Stimulated activated CD4-positive, alpha-beta T cell treated with anti-CD3 and anti-CD28 coated beads, Interleukin-2, amount 100 ng/mL, for 4 hours (primary cell): ENCODE data around the gene STC2.
"Not testable (repeated sequence)": the region's sequence is repeated elsewhere in the genome, so short reads cannot be mapped to it uniquely, and the experiment has no call there.

Experiments
- DNase-seq: peaks from one replicate; pipeline ENCODE4 v3.0.0-alpha.2; 2020; ENCODE audit warnings: low read depth

The STC2 gene

DNA sequence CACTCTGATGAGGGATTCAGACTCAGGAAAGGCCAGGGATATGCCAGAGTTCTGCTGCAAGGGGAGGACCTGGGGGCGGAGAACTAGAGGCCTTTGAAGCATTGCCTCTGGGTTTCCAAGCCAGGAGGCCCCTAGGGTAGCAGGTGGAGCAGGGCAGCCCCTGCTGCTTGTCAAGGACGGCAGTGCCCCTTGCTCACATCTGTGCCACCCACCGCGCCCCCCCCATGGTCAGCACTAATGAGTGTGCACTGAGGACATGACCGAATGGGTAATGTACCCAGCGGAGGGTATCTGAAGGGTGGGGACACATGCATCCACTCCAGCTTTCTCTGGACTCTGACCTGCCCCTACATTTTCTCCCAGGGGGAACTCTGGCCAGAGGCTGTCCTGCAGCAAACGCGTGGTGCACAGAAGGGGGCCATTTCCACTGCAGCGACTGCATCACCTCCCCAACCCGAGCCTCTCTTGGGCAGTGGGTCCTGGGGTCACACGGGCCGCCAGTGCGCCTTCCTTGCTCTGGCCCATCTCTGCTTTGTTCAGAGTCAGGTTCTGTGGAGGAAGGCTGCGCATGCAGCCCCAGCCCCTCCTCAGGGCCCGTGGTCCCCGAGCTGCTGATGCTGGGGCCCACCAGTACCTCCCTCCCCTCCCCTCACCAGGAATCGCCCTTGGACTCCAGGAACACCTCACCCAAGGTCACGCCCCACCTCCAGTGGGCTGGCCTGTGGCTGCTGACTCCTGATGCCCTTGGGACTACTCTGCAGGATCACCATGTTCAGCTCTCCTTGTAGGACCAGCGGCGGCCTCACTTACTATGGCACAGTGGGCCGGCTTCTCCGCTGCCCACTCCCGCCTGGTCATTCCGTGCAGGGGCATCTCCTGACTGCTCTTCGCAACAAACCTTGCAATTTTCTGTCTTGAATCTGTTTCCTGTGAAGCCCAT lies 31.2 kb downstream of the STC2 start:
- DNase-seq = no peak

DNA sequence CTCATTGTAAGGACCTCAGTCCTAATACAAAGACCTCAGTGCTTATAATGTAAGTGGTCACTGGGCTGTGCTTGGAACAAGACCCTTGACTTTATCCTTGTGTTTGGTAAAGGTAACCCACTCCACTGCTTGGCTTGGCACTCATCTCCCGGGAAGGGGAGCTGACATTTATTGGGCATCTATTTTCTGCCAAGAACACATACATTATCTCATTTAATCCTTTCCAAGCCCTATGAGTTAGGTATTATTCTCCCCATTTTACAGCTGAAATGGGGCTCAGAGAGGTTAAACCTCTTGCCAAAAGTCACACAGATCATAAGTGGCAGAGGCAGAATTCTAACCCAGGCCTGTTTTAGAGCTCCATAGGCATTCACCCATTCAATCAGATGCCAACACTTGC lies 32.4 kb downstream of the STC2 start:
- no peak for DNase-seq

DNA sequence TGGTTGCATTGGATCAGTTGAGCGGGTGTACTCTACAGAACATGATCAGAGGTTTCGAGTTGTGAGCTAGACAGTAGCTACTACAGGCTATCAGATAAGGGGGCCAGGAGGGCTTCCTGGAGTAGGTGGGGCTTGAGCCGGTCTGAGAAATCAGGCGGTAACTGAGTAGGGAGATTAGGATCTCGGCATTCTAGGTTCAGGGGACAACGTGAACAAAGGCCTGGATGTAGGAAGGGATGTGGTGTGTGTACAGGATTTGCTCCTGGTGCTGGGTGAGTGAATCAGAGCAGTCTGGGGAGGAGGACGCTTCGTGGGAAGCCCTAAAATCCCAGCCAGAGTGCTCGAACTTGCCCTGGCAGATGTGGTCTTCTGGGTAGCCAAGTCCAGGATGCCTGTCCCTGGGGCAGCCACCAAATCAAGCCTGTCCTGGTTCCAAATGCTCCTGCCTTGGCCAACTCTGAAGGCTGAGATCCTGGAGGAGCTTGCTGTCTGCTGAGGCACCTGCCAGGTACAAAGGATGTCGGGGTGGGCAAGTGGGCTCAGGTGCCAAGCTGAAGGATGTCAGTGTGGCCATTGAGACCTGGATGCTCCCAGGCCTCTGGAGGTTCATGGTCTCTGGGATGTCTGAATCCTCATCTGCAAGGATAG lies 33.4 kb downstream of the STC2 start:
- no peak for DNase-seq

- peak; percentile 50 for DNase-seq
Observed at GRCh38 chr5:173293817-173294672, 34.2 kb downstream of the STC2 start.

DNA sequence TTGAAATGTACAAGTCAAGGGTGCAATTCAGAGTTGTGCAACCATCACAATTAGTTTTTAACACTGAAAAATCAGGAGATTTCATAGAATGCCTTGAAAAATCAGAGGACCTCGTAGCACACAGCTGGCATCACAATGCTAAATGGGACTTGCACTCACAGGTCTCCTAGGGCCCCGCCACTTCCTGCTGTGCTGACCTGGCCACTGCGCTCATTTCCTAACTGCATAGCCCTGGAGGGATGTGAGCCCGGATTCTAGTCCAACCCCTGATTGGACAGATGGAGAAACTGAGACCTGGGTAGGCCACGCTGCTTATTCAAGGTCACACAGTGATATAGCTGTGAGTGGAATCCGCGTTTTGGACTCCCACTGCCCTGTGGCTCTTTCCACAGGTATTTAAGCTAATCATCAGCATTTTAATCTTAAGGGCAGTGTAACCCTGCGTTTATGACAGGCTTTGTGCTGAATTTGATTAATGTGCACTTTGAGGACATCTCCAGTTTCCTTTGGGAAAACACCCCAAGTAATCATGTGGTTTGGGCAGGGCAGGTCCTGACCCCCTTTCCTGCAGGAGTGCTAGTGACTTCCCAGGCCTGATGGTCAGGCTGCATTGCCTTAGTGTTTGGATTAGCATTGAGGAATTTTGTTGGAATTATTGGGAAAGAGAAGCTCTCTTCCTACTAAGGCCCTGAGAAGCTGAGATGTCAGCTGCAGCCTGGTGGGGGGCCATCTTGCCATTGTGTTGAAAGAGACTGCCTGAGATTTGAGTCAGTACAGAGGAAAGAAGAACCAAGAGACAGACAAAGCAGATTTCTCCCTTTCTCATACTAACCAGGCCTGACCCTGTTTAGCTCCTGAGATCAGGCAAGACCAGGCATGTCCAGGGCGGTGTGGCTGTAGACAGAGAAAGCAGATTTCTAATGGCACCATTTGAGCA lies 36.2 kb downstream of the STC2 start:
- DNase-seq = no peak

- no peak for DNase-seq
Observed at GRCh38 chr5:173290477-173291131, 37.6 kb downstream of the STC2 start.

DNA sequence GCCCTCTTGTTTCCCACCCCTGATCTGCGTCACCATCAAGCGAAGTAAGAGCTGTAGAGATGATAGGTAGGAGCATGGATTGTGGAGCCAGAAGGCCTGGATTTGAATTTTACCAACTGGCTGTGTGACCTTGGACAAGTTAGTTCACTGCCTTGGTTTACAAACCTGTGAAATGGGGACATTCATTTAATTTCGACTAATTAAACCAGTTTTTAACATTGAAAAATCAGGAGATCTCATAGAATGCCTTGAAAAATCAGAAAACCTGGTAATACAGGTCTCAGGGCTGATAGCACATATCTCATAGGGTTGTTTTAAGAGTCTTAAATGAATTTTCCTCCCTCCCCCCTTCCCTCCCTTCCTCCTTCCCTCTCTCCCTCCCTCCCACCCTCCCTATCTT lies 38.8 kb downstream of the STC2 start:
- no peak for DNase-seq

DNA sequence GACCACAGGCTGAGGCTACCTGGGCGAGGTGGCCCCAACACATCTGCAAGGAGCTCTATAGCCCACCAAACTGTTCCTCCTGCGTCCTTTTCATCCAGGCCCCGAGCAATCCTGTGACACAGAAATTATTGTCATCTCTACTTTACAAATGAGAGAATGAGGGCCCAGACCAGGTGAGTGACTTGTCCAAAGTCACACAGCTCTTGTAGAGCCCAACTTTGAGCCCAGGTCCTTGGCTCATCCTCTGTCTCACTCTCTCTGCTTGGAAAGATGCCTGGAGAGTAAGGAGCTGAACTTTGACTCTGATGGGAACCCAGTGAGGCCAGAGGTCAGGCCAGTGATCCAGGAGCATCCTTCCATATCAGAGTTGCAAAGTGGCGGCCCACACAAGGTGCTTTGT lies 39.6 kb downstream of the STC2 start:
- DNase-seq = no peak

DNA sequence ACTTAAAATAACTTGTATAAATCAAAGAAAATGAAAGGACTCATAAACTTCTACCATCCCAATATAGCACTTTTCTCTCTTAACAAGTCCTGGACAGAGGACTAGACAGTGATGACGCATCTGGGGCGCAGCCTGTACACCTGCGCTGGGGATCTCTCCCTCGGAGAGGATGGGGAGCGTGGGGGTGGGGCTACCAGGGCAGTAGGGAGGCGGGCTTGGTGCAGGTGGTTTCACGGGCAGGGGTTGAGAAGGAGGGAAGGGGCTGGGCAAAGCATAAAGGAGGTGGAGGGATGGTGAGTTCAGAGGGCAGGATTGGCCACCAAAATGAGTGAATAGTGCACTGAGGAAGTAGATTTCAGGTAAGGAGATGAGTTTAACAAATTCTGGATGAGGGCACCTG lies 41.1 kb downstream of the STC2 start:
- DNase-seq = no peak

GRCh38 chr5:173284343-173284958 lies 43.8 kb downstream of the STC2 start:
- not testable (repeated sequence) for DNase-seq

DNA sequence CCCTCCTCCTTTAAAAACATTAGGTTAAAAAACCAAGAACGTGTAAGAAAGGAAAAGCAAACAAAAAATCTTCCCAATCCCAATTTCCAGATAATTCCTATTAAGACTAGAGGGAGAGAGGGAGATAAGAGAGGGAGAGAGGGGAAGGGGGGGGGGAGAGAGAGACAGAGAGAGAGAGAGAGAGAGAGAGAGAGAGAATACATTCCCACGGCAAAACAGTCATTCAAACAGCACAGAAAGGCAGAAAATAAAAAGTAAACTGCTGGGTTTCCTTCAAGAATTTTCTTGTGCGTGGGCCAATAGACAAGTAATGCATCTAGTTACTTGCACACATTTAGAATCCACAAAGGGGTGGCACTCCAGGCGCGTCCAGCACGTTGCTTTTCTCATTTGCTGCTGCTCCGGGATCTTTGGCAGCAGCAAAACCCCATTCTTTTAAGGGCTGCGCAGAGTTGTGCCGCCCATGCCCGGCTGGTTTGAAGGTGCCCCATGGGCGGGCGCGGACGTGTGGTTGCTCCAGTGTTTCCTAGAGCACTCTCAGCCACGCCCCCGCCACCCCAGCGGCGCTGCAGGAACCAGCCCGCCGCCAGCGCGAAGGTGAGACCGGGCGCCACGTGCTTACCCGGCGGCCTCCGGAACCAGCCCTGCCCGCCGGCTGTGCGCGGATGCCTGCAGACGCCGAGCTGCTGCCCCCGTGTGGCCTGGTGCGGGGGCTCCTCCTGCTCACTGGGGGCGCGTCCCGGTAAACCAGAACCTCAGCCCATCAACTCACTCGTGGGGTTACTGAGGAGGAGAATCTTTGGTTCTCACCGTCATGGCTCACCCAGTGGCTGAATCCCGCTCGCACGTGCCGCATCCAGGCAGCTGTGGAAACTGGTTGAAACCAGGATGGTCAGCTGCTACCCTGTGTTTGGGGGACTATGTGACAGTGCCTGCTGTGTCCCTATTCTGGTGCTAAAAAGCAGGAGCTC lies 44.6 kb downstream of the STC2 start:
- DNase-seq = peak; percentile 74

GRCh38 chr5:173282916-173283315 lies 45.3 kb downstream of the STC2 start:
- no peak for DNase-seq

DNA sequence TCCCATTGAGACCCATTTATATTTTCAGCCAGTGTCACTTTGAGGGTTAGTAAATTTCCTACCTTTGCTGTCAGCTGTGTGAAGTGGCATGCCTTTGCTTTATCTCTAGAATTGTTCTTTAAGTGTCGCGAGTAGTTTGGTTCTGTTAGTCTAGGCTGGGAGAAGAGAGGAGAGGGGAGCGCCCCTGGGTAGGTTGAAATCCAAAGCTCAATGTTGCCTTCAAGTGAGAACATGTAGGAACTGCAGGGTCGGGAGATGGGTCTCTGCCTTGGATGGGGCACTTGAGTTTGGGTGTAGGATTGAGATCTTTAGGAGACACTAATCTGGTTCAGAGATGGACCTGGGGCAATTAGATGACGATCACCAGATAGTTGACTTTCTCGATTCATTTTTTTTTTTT lies 46.3 kb downstream of the STC2 start:
- DNase-seq = no peak

- DNase-seq = no peak
Observed at GRCh38 chr5:173279166-173279565, 49.0 kb downstream of the STC2 start.

DNA sequence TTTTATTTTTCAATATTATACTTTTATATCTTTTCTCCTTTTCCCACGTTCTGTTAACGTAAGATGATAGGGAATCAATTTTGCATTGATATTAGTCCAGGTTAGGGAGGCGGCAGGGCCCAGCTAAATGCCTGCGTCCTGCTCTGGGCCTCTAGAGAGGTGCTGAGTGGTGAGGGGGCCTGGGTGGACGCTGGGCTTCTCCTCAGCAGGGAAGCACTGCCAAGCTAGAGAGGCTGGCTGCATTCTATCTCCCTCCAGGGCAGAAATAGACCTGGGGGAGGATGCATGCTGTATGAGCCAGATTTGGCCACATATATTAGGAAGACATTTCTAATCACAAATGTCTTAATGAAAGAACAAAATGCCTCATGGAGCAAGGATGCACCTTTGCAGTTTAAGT lies 49.6 kb downstream of the STC2 start:
- no peak for DNase-seq

- DNase-seq = no peak
Observed at GRCh38 chr5:173278172-173278571, 50.0 kb downstream of the STC2 start.

- no peak for DNase-seq
Observed at GRCh38 chr5:173274771-173275170, 53.4 kb downstream of the STC2 start.

DNA sequence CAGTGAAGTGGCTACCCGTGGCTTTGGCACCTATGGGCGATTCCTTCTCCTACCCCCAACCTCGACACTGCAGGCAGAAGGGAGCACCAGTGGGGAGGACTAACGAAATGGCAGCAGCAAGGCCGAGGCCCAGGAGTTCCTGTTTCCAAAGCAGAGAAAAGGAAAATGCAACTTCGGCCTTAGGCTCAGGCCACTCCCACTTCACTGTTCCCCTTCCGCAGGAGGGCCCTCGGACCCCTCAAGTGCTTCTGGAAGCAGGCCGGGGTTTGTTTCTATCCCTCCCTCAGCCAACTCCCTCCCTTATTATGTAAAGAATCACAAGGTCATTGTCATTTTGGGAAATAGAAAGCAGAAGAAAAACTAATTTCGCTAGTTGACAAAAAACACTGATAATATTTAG lies 56.8 kb downstream of the STC2 start:
- DNase-seq = no peak

DNA sequence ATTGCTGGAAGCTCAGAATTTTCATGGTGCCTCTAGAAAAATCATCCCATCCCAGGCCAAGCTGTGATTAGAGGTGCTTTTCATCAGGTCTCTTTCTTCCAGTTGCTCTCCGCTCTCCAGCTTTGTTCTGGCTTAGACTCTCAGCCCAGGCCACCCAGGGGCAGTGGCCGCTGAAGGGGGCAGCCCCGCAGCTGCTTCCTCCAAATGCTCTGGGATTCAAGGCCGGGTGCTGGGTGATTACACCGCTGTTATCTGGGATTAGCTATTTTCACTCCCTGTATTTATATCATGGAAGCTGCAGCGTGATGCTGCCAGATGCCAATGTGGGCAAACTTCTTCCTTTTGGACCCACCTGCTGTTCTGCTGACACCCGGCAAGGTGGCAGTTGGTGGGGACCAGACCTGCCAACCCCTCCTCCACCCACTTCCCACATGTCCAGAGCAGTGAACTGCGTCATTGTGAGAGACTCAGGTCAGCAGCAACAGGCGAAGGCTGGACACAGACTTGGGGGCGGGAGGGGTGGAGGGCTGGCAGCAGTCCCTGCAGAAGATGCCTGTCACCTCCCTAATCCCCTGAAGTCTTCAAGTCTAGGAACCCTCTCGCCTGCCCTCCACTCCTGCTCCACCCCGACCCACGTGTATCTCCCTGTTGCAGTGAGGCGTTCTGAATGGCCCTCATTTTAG lies 59.3 kb downstream of the STC2 start:
- no peak for DNase-seq
